ENCODE measurements around the gene PTPRT.
"Not testable (repeated sequence)": the region's sequence is repeated elsewhere in the genome, so short reads cannot be mapped to it uniquely, and the experiment has no call there.

PTPRT gene

GRCh38 chr20:43164736-43165135, 25.0 kb downstream of the PTPRT start:
- H3K9me3 ChIP-seq (ENCODE audit: control insufficient read depth, low read length); H3K36me3 ChIP-seq (ENCODE audit: control insufficient read depth, insufficient read depth, low read length); H3K4me1 ChIP-seq (ENCODE audit: control insufficient read depth, insufficient read depth, low read length, poor library complexity, severe bottlenecking); H3K27ac ChIP-seq (ENCODE audit: low read depth, low read length, severe bottlenecking); H3K4me3 ChIP-seq (ENCODE audit: extremely low read depth, insufficient read depth, low read length, poor library complexity, severe bottlenecking): not testable (repeated sequence)
- no CpG with 5 or more reads among the region's 1 CpG for WGBS, 2 experiments (ENCODE audit: insufficient coverage in 2 of 2)

DNA sequence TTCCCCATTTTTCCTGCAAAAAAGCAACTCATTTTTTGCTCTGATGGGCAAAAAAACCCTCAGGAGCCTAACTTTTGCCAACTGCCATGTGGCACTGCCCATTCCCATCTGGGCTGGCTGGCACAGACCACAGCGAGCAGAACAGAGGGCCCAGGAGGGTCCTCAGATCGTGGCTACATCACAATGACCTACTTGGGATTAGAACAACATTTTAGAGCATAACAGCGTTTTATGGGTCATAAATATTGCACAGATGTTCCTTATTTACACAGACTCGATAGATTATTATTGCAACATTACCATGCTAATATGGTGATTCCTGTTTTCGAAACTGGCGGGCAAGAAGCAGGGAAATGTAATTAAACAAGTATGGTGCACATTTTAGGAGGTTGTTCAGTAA, 28.0 kb downstream of the PTPRT start:
- no peaks in the 10 kb centered on the region for H3K36me3 ChIP-seq (ENCODE audit: control insufficient read depth, insufficient read depth, low read length)
- WGBS, 2 experiments (ENCODE audit: insufficient coverage in 2 of 2) = 80 to 84% methylated on average over 1 to 4 of the region's 6 CpGs
- H3K9me3 ChIP-seq (ENCODE audit: control insufficient read depth, low read length) = no peaks in the 10 kb centered on the region
- H3K4me1 ChIP-seq (ENCODE audit: control insufficient read depth, insufficient read depth, low read length, poor library complexity, severe bottlenecking) = no peaks in the 10 kb centered on the region
- H3K4me3 ChIP-seq (ENCODE audit: extremely low read depth, insufficient read depth, low read length, poor library complexity, severe bottlenecking) = no peak overlapping the region
- no peak overlapping the region for H3K27ac ChIP-seq (ENCODE audit: low read depth, low read length, severe bottlenecking)

- Histone ChIP-seq H3K9me3 (ENCODE audit: control insufficient read depth, low read length) (no peaks in the 10 kb centered on the region), H3K4me3 (ENCODE audit: extremely low read depth, insufficient read depth, low read length, poor library complexity, severe bottlenecking) (no peak overlapping the region), H3K4me1 (ENCODE audit: control insufficient read depth, insufficient read depth, low read length, poor library complexity, severe bottlenecking) (no peaks in the 10 kb centered on the region), H3K27ac (ENCODE audit: low read depth, low read length, severe bottlenecking) (no peak overlapping the region), H3K36me3 (ENCODE audit: control insufficient read depth, insufficient read depth, low read length) (no peaks in the 10 kb centered on the region)
- 89 to 90% methylated on average over 3 to 4 of the region's 6 CpGs for WGBS, 2 experiments (ENCODE audit: insufficient coverage in 2 of 2)
Observed at GRCh38 chr20:43160941-43161340, 28.8 kb downstream of the PTPRT start.

DNA sequence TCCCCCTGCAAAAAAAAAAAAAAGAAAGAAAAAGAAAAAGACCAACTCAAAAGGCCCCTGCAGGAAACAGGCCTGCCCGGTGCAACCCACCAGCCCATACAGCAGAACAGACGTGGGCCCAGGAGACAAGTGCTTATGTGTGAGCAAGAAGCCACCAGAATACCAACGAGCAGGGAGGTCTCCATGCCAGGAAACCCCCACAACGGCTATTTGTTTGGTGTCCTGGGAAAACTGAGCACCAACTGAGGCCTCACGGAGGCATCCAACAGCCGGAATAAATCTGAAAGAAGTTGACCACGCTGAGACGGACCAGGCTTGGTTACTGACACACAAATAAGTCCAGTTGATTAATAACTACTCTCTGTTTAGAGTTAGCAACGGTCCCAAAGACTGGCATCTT, 29.7 kb downstream of the PTPRT start:
- no peaks in the 10 kb centered on the region for H3K36me3 ChIP-seq (ENCODE audit: control insufficient read depth, insufficient read depth, low read length)
- no peaks in the 10 kb centered on the region for H3K9me3 ChIP-seq (ENCODE audit: control insufficient read depth, low read length)
- H3K4me3 ChIP-seq (ENCODE audit: extremely low read depth, insufficient read depth, low read length, poor library complexity, severe bottlenecking) = no peak overlapping the region
- H3K27ac ChIP-seq (ENCODE audit: low read depth, low read length, severe bottlenecking) = no peak overlapping the region
- WGBS, 2 experiments (ENCODE audit: insufficient coverage in 2 of 2) = 79 to 85% methylated on average over 3 to 8 of the region's 9 CpGs
- no peaks in the 10 kb centered on the region for H3K4me1 ChIP-seq (ENCODE audit: control insufficient read depth, insufficient read depth, low read length, poor library complexity, severe bottlenecking)

DNA sequence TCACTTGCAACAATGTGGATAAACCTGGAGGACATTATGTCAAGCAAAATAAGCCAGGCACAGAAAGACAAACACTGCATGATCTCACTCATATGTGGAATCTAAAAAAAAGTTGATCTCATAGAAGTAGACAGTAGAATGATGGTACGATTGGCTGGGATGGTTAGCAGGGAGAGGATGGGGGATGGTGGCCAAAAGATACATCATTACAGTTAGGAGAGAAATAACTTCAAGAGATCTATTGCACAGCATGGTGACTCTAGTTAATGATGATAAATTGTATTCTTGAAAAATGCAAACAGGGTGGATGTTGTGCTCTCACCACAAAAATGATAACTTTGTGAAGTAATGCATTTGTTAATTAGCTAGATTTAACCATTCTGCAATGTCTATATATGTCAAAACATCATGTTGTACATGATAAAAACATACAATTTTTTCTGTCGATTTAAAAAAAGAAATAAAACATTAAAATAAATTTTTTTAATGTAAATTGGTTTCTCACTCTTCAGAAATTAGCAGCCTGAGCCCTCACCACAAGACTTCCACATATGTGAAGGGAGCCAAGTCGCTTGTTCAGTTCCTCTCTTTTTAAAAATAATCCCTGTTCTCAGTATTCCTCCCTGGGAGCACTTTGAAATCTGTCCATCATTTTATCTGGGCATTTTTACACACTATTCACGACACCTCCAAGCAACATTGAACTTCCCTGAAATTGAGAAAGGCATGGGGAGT, 34.2 kb downstream of the PTPRT start:
- Histone ChIP-seq H3K36me3 (ENCODE audit: control insufficient read depth, insufficient read depth, low read length) (no peaks in the 10 kb centered on the region), H3K4me1 (ENCODE audit: control insufficient read depth, insufficient read depth, low read length, poor library complexity, severe bottlenecking) (no peaks in the 10 kb centered on the region), H3K4me3 (ENCODE audit: extremely low read depth, insufficient read depth, low read length, poor library complexity, severe bottlenecking) (no peak overlapping the region), H3K27ac (ENCODE audit: low read depth, low read length, severe bottlenecking) (no peak overlapping the region), H3K9me3 (ENCODE audit: control insufficient read depth, low read length) (no peaks in the 10 kb centered on the region)
- WGBS, 2 experiments (ENCODE audit: insufficient coverage in 2 of 2) = 40 to 84% methylated on average over 1 to 2 of the region's 4 CpGs

DNA sequence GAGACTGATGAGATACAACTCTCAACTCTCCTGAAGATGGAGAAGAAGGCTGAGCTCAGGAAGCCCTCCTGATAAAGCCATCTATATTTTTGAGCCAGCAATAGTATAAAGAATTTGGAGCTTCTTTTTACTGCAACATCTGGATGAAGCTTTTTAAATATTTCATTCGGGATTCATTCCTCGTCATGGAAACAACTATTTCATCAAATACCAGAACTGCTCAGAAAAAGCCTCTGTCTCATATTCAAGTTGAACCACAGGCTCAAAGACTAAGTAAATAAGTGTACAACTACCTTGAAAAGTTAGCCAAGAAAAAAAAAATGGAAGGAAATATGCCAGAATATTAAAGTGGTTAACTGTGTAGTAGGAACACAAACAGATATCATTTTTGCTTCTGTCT, 37.8 kb downstream of the PTPRT start:
- Histone ChIP-seq H3K4me1 (ENCODE audit: control insufficient read depth, insufficient read depth, low read length, poor library complexity, severe bottlenecking) (no peaks in the 10 kb centered on the region), H3K9me3 (ENCODE audit: control insufficient read depth, low read length) (no peaks in the 10 kb centered on the region), H3K27ac (ENCODE audit: low read depth, low read length, severe bottlenecking) (no peak overlapping the region), H3K4me3 (ENCODE audit: extremely low read depth, insufficient read depth, low read length, poor library complexity, severe bottlenecking) (no peak overlapping the region), H3K36me3 (ENCODE audit: control insufficient read depth, insufficient read depth, low read length) (no peaks in the 10 kb centered on the region)
- WGBS, 2 experiments (ENCODE audit: insufficient coverage in 2 of 2) = 70% methylated on average over 2 of the region's 2 CpGs; no CpG with 5 or more reads in 1 of the 2 experiments

- 100% methylated on average over 1 of the region's 2 CpGs; no CpG with 5 or more reads in 1 of the 2 experiments for WGBS, 2 experiments (ENCODE audit: insufficient coverage in 2 of 2)
- no peaks in the 10 kb centered on the region for H3K36me3 ChIP-seq (ENCODE audit: control insufficient read depth, insufficient read depth, low read length)
- H3K4me3 ChIP-seq (ENCODE audit: extremely low read depth, insufficient read depth, low read length, poor library complexity, severe bottlenecking) = no peak overlapping the region
- no peaks in the 10 kb centered on the region for H3K9me3 ChIP-seq (ENCODE audit: control insufficient read depth, low read length)
- H3K4me1 ChIP-seq (ENCODE audit: control insufficient read depth, insufficient read depth, low read length, poor library complexity, severe bottlenecking) = no peaks in the 10 kb centered on the region
- no peak overlapping the region for H3K27ac ChIP-seq (ENCODE audit: low read depth, low read length, severe bottlenecking)
Observed at GRCh38 chr20:43151256-43151655, 38.5 kb downstream of the PTPRT start.

DNA sequence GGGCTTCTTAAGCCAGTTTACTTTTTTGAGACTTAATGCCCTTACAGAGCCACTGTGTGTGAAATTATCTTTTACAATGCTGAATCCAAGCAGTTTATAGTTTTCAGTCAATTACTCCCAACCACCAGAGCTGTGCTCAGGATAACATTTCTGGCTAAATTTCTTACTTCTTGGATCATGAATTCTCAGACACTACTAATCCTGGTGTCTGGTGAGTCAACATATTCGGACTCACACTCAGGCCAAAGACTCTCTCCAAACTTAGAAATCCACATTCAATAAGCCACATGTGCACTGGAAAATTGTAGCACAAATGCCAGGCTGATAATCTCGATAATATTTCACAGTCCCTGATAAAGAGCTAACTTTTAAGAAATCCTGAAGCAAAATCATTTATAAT, 49.0 kb downstream of the PTPRT start:
- no peaks in the 10 kb centered on the region for H3K4me1 ChIP-seq (ENCODE audit: control insufficient read depth, insufficient read depth, low read length, poor library complexity, severe bottlenecking)
- WGBS, 2 experiments (ENCODE audit: insufficient coverage in 2 of 2) = 83 to 86% methylated on average over 2 of the region's 2 CpGs
- no peak overlapping the region for H3K4me3 ChIP-seq (ENCODE audit: extremely low read depth, insufficient read depth, low read length, poor library complexity, severe bottlenecking)
- H3K36me3 ChIP-seq (ENCODE audit: control insufficient read depth, insufficient read depth, low read length) = no peaks in the 10 kb centered on the region
- no peaks in the 10 kb centered on the region for H3K9me3 ChIP-seq (ENCODE audit: control insufficient read depth, low read length)
- no peak overlapping the region for H3K27ac ChIP-seq (ENCODE audit: low read depth, low read length, severe bottlenecking)

- 90 to 91% methylated on average over 16 of the region's 17 CpGs for whole genome bisulfite sequencing, 2 experiments (ENCODE audit: insufficient coverage in 2 of 2)
- H3K27ac ChIP-seq (ENCODE audit: low read depth, low read length, severe bottlenecking) = no peak overlapping the region
Observed at GRCh38 chr20:43138061-43138770, 51.5 kb downstream of the PTPRT start.

DNA sequence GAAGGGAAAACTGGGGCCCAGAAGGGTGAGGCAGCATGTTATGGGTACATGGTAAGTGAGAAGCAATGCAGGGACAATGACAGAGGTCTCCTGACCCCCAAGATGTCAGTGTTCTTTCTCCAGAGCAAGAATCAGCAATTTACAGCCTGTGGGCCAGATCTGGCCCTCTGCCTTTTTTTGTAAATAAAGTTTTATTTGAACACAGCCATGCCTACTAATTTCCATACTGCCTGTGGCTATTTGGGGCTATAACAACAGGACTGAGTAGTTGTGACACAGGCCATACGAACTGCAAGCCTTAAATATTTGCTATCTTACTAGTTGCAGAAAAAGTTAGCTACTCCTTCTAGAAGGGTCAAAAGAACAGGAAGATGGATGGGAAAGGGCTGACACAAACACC, 52.5 kb downstream of the PTPRT start:
- Histone ChIP-seq H3K4me3 (ENCODE audit: extremely low read depth, insufficient read depth, low read length, poor library complexity, severe bottlenecking) (no peak overlapping the region), H3K4me1 (ENCODE audit: control insufficient read depth, insufficient read depth, low read length, poor library complexity, severe bottlenecking) (no peaks in the 10 kb centered on the region), H3K9me3 (ENCODE audit: control insufficient read depth, low read length) (no peaks in the 10 kb centered on the region), H3K27ac (ENCODE audit: low read depth, low read length, severe bottlenecking) (no peak overlapping the region), H3K36me3 (ENCODE audit: control insufficient read depth, insufficient read depth, low read length) (no peaks in the 10 kb centered on the region)
- no CpG with 5 or more reads among the region's 1 CpG for WGBS, 2 experiments (ENCODE audit: insufficient coverage in 2 of 2)

More at GRCh38 chr20:43138061-43138770, 51.5 kb downstream of the PTPRT start:
- no peaks in the 10 kb centered on the region for H3K9me3 ChIP-seq (ENCODE audit: control insufficient read depth, low read length)
- no peak overlapping the region for H3K4me3 ChIP-seq (ENCODE audit: extremely low read depth, insufficient read depth, low read length, poor library complexity, severe bottlenecking)
- no peaks in the 10 kb centered on the region for H3K4me1 ChIP-seq (ENCODE audit: control insufficient read depth, insufficient read depth, low read length, poor library complexity, severe bottlenecking)
- H3K36me3 ChIP-seq (ENCODE audit: control insufficient read depth, insufficient read depth, low read length) = no peaks in the 10 kb centered on the region

GRCh38 chr20:43124241-43124640, 65.5 kb downstream of the PTPRT start:
- H3K4me3 ChIP-seq (ENCODE audit: extremely low read depth, insufficient read depth, low read length, poor library complexity, severe bottlenecking) = no peak overlapping the region
- 97 to 100% methylated on average over 2 to 3 of the region's 5 CpGs for WGBS, 2 experiments (ENCODE audit: insufficient coverage in 2 of 2)
- no peaks in the 10 kb centered on the region for H3K36me3 ChIP-seq (ENCODE audit: control insufficient read depth, insufficient read depth, low read length)
- H3K27ac ChIP-seq (ENCODE audit: low read depth, low read length, severe bottlenecking) = no peak overlapping the region
- H3K4me1 ChIP-seq (ENCODE audit: control insufficient read depth, insufficient read depth, low read length, poor library complexity, severe bottlenecking) = no peaks in the 10 kb centered on the region
- no peaks in the 10 kb centered on the region for H3K9me3 ChIP-seq (ENCODE audit: control insufficient read depth, low read length)
